ENCODE data around the gene NOD1.

- TF ChIP-seq, protein P1, sequence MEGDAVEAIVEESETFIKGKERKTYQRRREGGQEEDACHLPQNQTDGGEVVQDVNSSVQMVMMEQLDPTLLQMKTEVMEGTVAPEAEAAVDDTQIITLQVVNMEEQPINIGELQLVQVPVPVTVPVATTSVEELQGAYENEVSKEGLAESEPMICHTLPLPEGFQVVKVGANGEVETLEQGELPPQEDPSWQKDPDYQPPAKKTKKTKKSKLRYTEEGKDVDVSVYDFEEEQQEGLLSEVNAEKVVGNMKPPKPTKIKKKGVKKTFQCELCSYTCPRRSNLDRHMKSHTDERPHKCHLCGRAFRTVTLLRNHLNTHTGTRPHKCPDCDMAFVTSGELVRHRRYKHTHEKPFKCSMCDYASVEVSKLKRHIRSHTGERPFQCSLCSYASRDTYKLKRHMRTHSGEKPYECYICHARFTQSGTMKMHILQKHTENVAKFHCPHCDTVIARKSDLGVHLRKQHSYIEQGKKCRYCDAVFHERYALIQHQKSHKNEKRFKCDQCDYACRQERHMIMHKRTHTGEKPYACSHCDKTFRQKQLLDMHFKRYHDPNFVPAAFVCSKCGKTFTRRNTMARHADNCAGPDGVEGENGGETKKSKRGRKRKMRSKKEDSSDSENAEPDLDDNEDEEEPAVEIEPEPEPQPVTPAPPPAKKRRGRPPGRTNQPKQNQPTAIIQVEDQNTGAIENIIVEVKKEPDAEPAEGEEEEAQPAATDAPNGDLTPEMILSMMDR (IDR thresholded peaks at IDR 0.05) = no peak
- TF ChIP-seq POLR2A (IDR thresholded peaks at IDR 0.05) (no peak), POLR2AphosphoS5 (IDR thresholded peaks at IDR 0.05) (no peak)
Observed at GRCh38 chr7:30424506-30424905, 54.1 kb downstream of the NOD1 start.

Measured in transverse colon (tissue), 4 donors.